GM10266 (cell line): ENCODE results near the gene PAX6.

ENCODE experiments used
- DNase-seq: peaks from one replicate; pipeline ENCODE4 v3.0.0; 2012; ENCODE audit errors: extremely low spot score
- TF ChIP-seq, protein P1 (sequence below): IDR thresholded peaks from 2 replicates; pipeline ENCODE4 v1.5.1; 2012; ENCODE audit warnings: mild to moderate bottlenecking, low read depth; ENCODE audit not compliant: control insufficient read depth, insufficient read depth; ENCODE audit errors: missing control alignments

PAX6 gene

DNA sequence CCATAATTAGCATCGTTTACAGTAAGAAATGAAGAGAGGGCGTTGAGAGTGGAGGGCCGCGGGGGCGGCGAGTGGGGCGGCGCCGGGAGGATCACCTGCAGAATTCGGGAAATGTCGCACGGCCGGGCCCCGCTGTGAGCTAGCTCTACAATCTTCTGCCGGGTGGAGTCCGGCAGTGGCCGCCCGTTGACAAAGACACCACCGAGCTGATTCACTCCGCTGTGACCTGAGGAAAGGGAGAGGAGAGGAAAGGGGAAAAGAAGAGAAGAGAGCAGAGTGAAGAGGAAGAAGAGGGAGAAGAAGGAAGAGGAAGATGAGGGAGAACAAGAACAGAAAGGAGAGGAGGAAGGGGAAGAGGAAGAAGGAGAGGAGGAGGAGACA is 8.5 kb downstream of the PAX6 start:
- DNase-seq = peak; percentile 34
- TF ChIP-seq, protein P1, sequence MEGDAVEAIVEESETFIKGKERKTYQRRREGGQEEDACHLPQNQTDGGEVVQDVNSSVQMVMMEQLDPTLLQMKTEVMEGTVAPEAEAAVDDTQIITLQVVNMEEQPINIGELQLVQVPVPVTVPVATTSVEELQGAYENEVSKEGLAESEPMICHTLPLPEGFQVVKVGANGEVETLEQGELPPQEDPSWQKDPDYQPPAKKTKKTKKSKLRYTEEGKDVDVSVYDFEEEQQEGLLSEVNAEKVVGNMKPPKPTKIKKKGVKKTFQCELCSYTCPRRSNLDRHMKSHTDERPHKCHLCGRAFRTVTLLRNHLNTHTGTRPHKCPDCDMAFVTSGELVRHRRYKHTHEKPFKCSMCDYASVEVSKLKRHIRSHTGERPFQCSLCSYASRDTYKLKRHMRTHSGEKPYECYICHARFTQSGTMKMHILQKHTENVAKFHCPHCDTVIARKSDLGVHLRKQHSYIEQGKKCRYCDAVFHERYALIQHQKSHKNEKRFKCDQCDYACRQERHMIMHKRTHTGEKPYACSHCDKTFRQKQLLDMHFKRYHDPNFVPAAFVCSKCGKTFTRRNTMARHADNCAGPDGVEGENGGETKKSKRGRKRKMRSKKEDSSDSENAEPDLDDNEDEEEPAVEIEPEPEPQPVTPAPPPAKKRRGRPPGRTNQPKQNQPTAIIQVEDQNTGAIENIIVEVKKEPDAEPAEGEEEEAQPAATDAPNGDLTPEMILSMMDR = no peak

DNA sequence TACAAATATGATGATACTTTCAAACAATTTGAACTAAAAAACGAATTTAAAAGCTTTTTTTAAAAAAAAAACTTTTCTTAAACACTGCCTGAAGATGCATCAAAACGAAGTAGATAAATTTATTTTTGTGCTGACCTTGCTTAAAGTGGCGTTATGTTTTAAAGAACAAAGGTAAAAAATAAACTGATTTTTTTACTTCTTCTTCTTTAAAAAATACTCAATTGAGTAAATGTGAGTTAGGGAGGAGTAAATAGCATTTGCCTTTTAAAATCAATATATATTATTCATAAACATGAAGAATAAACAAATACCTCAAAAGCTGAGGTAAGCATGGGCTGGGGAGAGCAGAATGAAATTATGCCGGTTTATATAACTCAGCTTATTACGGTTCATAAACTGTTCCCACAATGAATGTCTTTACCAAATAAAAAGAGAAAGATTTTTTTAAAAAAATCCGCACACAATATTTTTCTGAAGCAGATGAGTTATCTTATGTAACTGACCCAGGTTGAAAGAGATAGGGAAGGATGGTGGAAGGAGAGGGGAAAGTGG is 9.0 kb downstream of the PAX6 start:
- TF ChIP-seq, protein P1 = no peak
- DNase-seq = no peak

DNA sequence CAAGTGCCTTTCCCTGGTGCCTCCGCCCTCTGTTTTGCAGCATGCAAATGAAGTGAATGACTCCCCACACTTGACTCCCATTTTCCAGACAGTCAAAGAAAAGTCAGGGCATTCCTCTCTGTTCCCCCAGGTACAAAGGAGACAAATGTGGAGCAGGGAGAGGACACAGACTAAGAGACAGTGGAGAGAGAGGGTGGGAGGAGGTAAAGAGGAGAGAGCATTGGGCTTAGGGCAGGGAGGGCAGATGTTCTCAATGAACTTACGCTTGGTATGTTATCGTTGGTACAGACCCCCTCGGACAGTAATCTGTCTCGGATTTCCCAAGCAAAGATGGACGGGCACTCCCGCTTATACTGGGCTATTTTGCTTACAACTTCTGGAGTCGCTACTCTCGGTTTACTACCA is 9.8 kb downstream of the PAX6 start:
- DNase-seq = no peak
- TF ChIP-seq, protein P1 = no peak

DNA sequence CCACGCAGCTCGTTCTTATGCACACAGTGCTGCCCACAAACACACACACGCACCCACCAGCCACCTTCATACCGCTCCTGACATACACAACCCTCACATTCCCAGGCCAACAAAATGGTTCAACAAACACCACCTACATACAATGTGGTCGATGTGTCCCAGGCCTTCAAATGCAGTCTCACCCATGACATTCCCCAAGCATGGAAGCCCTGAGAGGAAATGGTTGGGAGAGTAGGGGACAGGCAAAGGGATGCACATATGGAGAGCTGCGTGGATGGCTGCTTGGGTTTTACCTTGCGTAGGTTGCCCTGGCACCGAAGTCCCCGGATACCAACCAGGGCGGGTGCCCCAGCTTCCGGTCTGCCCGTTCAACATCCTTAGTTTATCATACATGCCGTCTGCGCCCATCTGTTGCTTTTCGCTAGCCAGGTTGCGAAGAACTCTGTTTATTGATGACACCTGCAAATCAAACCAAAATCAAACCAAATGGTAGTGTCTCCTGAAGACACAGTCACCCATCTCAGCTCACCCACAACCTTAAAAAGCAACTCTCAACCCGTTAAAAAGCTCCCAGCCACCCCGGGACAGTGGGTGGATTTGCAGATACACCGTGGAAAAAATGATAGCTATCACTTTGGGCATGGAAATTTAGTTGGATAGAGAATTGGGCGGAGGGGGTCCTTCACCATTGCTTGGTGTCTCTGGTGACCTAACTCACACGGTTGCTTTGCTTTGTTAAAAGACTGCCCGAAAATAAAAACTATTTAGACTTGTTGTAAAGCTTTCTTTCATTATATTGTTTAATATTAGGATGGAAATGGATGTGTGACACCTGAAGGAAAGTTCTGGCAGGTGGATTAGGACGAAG is 10.5 kb downstream of the PAX6 start:
- no peak for DNase-seq
- TF ChIP-seq, protein P1 = no peak

DNA sequence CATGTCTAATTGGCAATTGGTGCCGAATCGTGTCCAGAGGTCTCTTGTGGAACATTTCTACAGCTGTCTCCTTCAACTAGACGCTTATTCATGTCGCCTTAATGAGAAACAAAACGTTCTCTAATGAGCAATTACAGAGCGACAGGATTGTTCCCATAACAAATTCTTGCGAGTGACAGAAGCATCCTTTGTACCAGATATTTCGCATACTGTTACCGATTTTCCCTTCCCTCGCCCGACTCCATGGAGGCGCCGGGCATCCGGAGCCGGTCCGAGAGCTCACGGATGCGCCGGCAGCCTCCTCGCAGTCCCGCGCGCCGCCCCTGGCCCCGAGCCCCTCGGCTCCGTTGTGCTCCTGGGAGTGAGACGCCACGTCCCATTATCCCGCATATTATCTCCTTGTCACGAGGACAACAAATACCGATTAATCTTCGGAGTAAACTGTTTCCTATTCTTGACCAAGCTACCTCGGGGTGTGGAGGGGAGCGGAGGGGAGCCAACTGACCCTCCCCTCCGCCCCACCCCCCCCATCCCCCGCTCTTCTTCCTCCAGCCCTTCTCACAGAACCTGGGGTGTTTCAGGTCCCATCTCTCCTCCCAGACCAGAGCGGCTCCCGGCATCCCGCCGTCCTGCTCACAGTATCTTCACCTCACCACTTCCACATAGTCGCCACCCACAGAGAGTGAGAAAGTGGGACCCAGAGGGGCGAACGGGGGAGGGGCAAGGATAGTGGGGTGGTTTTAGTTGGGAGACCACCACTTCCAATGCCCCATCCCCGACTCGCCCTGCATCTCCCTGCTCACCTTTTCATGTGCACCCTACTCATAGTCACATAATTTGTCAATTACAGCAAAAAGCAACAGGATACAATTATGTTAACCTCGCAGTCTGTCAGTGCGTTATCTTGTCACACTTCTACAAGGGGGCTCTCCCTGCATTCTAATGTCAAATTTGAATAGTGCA is 11.4 kb downstream of the PAX6 start:
- TF ChIP-seq, protein P1 = no peak
- peak; percentile 31 for DNase-seq

DNA sequence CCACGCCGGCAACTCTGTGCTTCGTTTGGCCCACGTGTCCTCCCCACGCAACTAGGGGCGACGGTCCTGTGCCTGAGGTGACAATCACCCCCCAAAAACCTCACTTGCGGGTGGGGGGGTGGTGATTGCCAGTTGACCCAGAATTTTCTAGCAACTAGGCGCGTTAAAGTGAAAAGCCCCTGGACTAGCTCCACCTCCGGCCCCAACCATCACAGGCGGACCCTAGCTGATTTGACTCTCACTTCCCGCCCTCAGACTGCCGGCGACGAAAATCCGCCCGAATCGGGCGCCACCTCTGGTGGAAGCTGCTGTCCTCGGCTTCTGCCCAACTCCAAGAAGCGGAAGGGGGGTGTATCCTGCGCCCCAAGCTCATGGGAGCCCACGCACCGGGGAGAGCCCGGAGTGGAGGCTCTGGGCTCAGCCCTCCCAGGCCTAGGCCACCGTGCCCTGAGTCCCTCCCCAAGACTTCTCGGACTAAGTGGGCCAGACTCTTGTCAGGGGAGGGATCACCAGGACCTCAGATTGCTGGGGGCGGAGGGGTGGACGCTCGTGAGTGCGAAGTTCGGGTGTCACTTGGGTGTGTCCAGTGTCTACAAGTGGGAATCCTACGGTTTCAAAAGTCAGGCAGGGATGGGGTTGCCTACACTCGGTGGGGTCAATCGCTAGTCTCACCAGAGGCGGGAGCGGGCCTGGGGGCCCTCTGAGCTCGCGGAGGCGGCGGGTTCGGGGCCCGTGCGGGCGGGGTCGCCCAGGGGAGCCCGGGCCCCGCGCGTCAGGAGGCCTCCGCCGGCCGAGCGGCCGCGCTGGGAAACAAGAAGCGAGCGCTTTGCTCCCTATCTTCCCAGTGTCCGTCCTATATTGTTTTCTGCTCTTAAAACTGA is 12.3 kb downstream of the PAX6 start:
- peak; percentile 53 for DNase-seq
- TF ChIP-seq, protein P1 = peak; percentile 48
